ENCODE data around the gene ERAP2. TPM values are rescaled to one million over a fixed set of nuclear protein-coding genes. Genes with fewer than 3 reads are reported as not detected.

The ERAP2 gene
- total and polyA plus RNA-seq, 7 donors = 0.23 to 6.4 (median 3.0) TPM

- Histone ChIP-seq H3K4me1 (peaks cover 45% of the 10 kb centered on the region), H3K27me3 (ENCODE audit: insufficient read depth in 3 of 3, low read length in 2 of 3) (no peaks in the 10 kb centered on the region), H3K36me3 (ENCODE audit: insufficient read depth in 1 of 2, low read depth in 1 of 2) (no peaks in the 10 kb centered on the region), H3K9me3 (no peaks in the 10 kb centered on the region), H3K4me3 (peak overlapping the region; percentile 8), H3K27ac (peak overlapping the region; percentile 93)
- 26 to 43% (median 33%) methylated on average over 3 of the region's 3 CpGs for WGBS, 3 donors
- ATAC-seq (peak; percentile 93 to 96 (median 94)), DNase-seq (no peak)
- TF ChIP-seq CTCF (IDR thresholded peaks at IDR 0.05) = peak; percentile 4
- intact Hi-C loops (cut with DNase I) = no loop called here
Measured at GRCh38 chr5:96952118-96952750, 75.9 kb downstream of the ERAP2 start.

GRCh38 chr5:96952974-96953730, 76.9 kb downstream of the ERAP2 start:
- no peak for TF ChIP-seq CTCF (IDR thresholded peaks at IDR 0.05)
- Histone ChIP-seq H3K4me3 (peak overlapping the region; percentile 16), H3K4me1 (peaks cover 46% of the 10 kb centered on the region), H3K9me3 (no peaks in the 10 kb centered on the region), H3K36me3 (ENCODE audit: insufficient read depth in 1 of 2, low read depth in 1 of 2) (no peaks in the 10 kb centered on the region), H3K27ac (peak overlapping the region; percentile 93), H3K27me3 (ENCODE audit: insufficient read depth in 3 of 3, low read length in 2 of 3) (no peaks in the 10 kb centered on the region)
- WGBS, 3 donors = 40 to 54% (median 45%) methylated on average over 7 of the region's 7 CpGs
- ATAC-seq = peak; percentile 6 to 44 (median 32)
- no peak for DNase-seq
- intact Hi-C loops (cut with DNase I) = no loop called here

- H3K4me3 ChIP-seq = no peak overlapping the region
- no peaks in the 10 kb centered on the region for H3K36me3 ChIP-seq (ENCODE audit: insufficient read depth in 1 of 2, low read depth in 1 of 2)
- ATAC-seq (no peak), DNase-seq (no peak)
- no peak for TF ChIP-seq CTCF (IDR thresholded peaks at IDR 0.05)
- no peaks in the 10 kb centered on the region for H3K9me3 ChIP-seq
- intact Hi-C loops (cut with DNase I) = no loop called here
- H3K27ac ChIP-seq = peak overlapping the region; percentile 50
- H3K4me1 ChIP-seq = peaks cover 49% of the 10 kb centered on the region
- WGBS, 3 donors = 65 to 75% (median 71%) methylated on average over 4 of the region's 4 CpGs
- H3K27me3 ChIP-seq (ENCODE audit: insufficient read depth in 3 of 3, low read length in 2 of 3) = no peaks in the 10 kb centered on the region
Measured at GRCh38 chr5:96957254-96958049, 81.2 kb downstream of the ERAP2 start.

GRCh38 chr5:96958977-96959376, 82.7 kb downstream of the ERAP2 start:
- intact Hi-C loops (cut with DNase I) = no loop called here
- ATAC-seq (no peak), DNase-seq (no peak)
- WGBS, 3 donors = 87 to 92% (median 88%) methylated on average over 5 of the region's 5 CpGs
- H3K27ac ChIP-seq = peak overlapping the region; percentile 50
- H3K36me3 ChIP-seq (ENCODE audit: insufficient read depth in 1 of 2, low read depth in 1 of 2) = no peaks in the 10 kb centered on the region
- H3K4me1 ChIP-seq = peaks cover 50% of the 10 kb centered on the region
- H3K9me3 ChIP-seq = no peaks in the 10 kb centered on the region
- no peak overlapping the region for H3K4me3 ChIP-seq
- no peak for TF ChIP-seq CTCF (IDR thresholded peaks at IDR 0.05)
- H3K27me3 ChIP-seq (ENCODE audit: insufficient read depth in 3 of 3, low read length in 2 of 3) = no peaks in the 10 kb centered on the region

Data from psoas muscle (tissue), 8 donors.